HCT116 (cell line): ENCODE results near the gene LIN52. TPM values are rescaled to one million over a fixed set of nuclear protein-coding genes. Genes with fewer than 3 reads are reported as not detected.

ENCODE experiments used
- ATAC-seq: fragments of 200-7000 bp; cut with Tn5 transposase; 2 replicates; pipeline ENCODE4 v1.9.1; 2020; ENCODE audit warnings: mild to moderate bottlenecking, moderate library complexity
- BruUV-seq: library from RNA; stranded (reverse); fragments of 400-500 nt; replicated peaks from 2 replicates; lab custom pipeline; 2021; lab: Mats Ljungman, UMichigan
- CTCF ChIA-PET: fragments of 300-600 bp; sonication (Branson Sonifier 250); formaldehyde crosslinking; loops from one replicate; lab custom pipeline; 2021; ENCODE audit warnings: antibody characterized with exemption; lab: Charles Lee
- POLR2A ChIA-PET: fragments of 300-600, 350-600 bp; sonication (Branson Sonifier 250); formaldehyde crosslinking; loops from one replicate; lab custom pipeline; 2021; ENCODE audit warnings: antibody characterized with exemption; lab: Charles Lee
- RAD21 ChIA-PET, 2 experiments: fragments of 300-600 bp; sonication (Branson Sonifier 250); formaldehyde crosslinking; loops; one replicate each; lab custom pipeline; 2023; ENCODE audit warnings: low total read pairs in 2 of 2; ENCODE audit not compliant: uncharacterized antibody in 2 of 2, unreplicated experiment in 2 of 2, low non-redundant PET in 1 of 2; lab: Charles Lee
- DNase-seq: peaks from one replicate; pipeline ENCODE4 v3.0.0-alpha.2; 2010; ENCODE audit warnings: low read depth, low spot score
- H2AFZ ChIP-seq: fragments of 200-600 bp; shearing (Covaris generic), sonication (generic); 2 replicates; pipeline ENCODE4 v1.6.1; 2017; ENCODE audit warnings: low read depth, mixed run types, mixed read lengths, antibody characterized with exemption, low read length; ENCODE audit not compliant: poor library complexity, severe bottlenecking
- H3K27ac ChIP-seq: 2 replicates; pipeline ENCODE4 v1.5.1; 2012; ENCODE audit warnings: low read depth, low read length
- H3K27me3 ChIP-seq: fragments of 200-600 bp; sonication (generic); 2 replicates; pipeline ENCODE4 v1.6.1; 2016; ENCODE audit warnings: mixed run types, low read length, mixed read lengths; ENCODE audit not compliant: insufficient read depth
- H3K36me3 ChIP-seq, 2 experiments: fragments of 200-500 bp in 1 of 2; fragments of 200-600 bp in 1 of 2; sonication (Bioruptor generic) in 1 of 2; sonication (generic) in 1 of 2; 2 replicates each; pipeline versions ENCODE4 v1.5.1 to v1.6.1; 2014 to 2016; ENCODE audit warnings: low read length in 2 of 2, inconsistent platforms in 1 of 2, mixed read lengths in 1 of 2, mixed run types in 1 of 2; ENCODE audit not compliant: insufficient read depth in 2 of 2, control insufficient read depth in 1 of 2
- H3K4me1 ChIP-seq, 2 experiments: fragments of 200-600 bp in 1 of 2; sonication (generic) in 1 of 2; 2 replicates each; pipeline versions ENCODE4 v1.5.1 to v1.6.1; 2012 to 2017; ENCODE audit warnings: low read length in 2 of 2, inconsistent platforms in 1 of 2, mild to moderate bottlenecking in 1 of 2, mixed read lengths in 1 of 2, mixed run types in 1 of 2, moderate library complexity in 1 of 2; ENCODE audit not compliant: insufficient read depth in 2 of 2, control insufficient read depth in 1 of 2
- H3K4me2 ChIP-seq: fragments of 200-600 bp; sonication (generic); 2 replicates; pipeline ENCODE4 v1.6.1; 2017; ENCODE audit warnings: mixed run types, low read length, mixed read lengths
- H3K4me3 ChIP-seq, 2 experiments: fragments of 200-600 bp in 1 of 2; sonication (generic) in 1 of 2; replicated peaks in 1 of 2; 2 replicates each; pipeline ENCODE4 v1.5.1; 2011 to 2016; ENCODE audit warnings: low read length in 2 of 2, control low read depth in 1 of 2, low read depth in 1 of 2, mild to moderate bottlenecking in 1 of 2, mixed read lengths in 1 of 2, mixed run types in 1 of 2
- H3K79me2 ChIP-seq: fragments of 200-600 bp; sonication (generic); 2 replicates; pipeline ENCODE4 v1.6.1; 2017; ENCODE audit warnings: mild to moderate bottlenecking, mixed run types, low read length, moderate library complexity, mixed read lengths; ENCODE audit not compliant: insufficient read depth
- H3K9ac ChIP-seq: fragments of 200-600 bp; sonication (generic); 2 replicates; pipeline ENCODE4 v1.6.1; 2016; ENCODE audit warnings: low read length, mixed read lengths
- H3K9me2 ChIP-seq: fragments of 200-600 bp; sonication (generic), shearing (Covaris generic); 2 replicates; pipeline ENCODE4 v1.6.1; 2017; ENCODE audit warnings: mixed run types, mild to moderate bottlenecking, moderate library complexity; ENCODE audit not compliant: insufficient read depth
- H3K9me3 ChIP-seq, 2 experiments: fragments of 200-500 bp in 1 of 2; fragments of 200-600 bp in 1 of 2; sonication (Bioruptor generic) in 1 of 2; sonication (generic) in 1 of 2; 2 replicates each; pipeline ENCODE4 v1.6.1; 2014 to 2017; ENCODE audit warnings: low read length in 2 of 2, mixed read lengths in 2 of 2, inconsistent platforms in 1 of 2, low read depth in 1 of 2, mild to moderate bottlenecking in 1 of 2, mixed run types in 1 of 2, moderate library complexity in 1 of 2; ENCODE audit not compliant: control insufficient read depth in 1 of 2, insufficient read depth in 1 of 2
- H4K20me1 ChIP-seq: fragments of 200-600 bp; sonication (generic), shearing (Covaris generic); 2 replicates; pipeline ENCODE4 v1.6.1; 2017; ENCODE audit warnings: mixed run types, mild to moderate bottlenecking, moderate library complexity; ENCODE audit not compliant: insufficient read depth
- REST ChIP-seq: IDR thresholded peaks from 2 replicates; pipeline ENCODE4 v1.6.1; 2012; ENCODE audit warnings: low read depth
- SRF ChIP-seq: IDR thresholded peaks from 2 replicates; pipeline ENCODE4 v1.6.1; 2012; ENCODE audit warnings: low read depth
- YY1 ChIP-seq: IDR thresholded peaks from 2 replicates; pipeline ENCODE4 v1.6.1; 2011; ENCODE audit warnings: low read length, low read depth, moderate library complexity, mild to moderate bottlenecking; ENCODE audit not compliant: insufficient replicate concordance; ENCODE audit errors: extremely low read depth
- ZBTB33 ChIP-seq: IDR thresholded peaks from 2 replicates; pipeline ENCODE4 v1.6.1; 2011; ENCODE audit warnings: mild to moderate bottlenecking, low read length, moderate library complexity; ENCODE audit not compliant: insufficient replicate concordance; ENCODE audit errors: extremely low read depth
- intact Hi-C: fragments of 100-400 bp; cut with micrococcal nuclease; formaldehyde crosslinking; loops from 2 replicates; pipeline ENCODE4 v1.10.0; 2022
- total RNA-seq: library from RNA; stranded (reverse); gene quantifications from one replicate; pipeline ENCODE4 v1.2.1, GENCODE V29; 2021; ENCODE audit not compliant: unreplicated experiment

The LIN52 gene
- total RNA-seq, 1 experiment from 2014 or later: 9.6 TPM

- BruUV-seq: no TSS peak
- Histone ChIP-seq H4K20me1 (no peaks in the 10 kb centered on the region), H3K9ac (no peak overlapping the region), H3K4me3 (no peak overlapping the region), H3K4me1 (no peaks in the 10 kb centered on the region), H3K27ac (no peak overlapping the region), H3K27me3 (no peaks in the 10 kb centered on the region), H3K79me2 (no peaks in the 10 kb centered on the region), H3K9me2 (no peaks in the 10 kb centered on the region), H3K4me2 (no peak overlapping the region), H3K36me3 (no peaks in the 10 kb centered on the region), H2AFZ (no peak overlapping the region), H3K9me3 (no peaks in the 10 kb centered on the region)
- DNase-seq: no peak
- no peak for TF ChIP-seq REST
- TF ChIP-seq SRF: no peak
- no peak for TF ChIP-seq YY1
- TF ChIP-seq ZBTB33: no peak
- ChIA-PET CTCF (no interaction called here), POLR2A (no interaction called here), RAD21 (no interaction called here)
- intact Hi-C loops: no loop called here
- ATAC-seq: no peak
These were observed 106.3 kb downstream of the LIN52 start for GRCh38 chr14:74190927-74191575.
